IMR-90 (cell line): Measurements from ENCODE around the gene KLF11.
"Not testable (repeated sequence)": the region's sequence is repeated elsewhere in the genome, so short reads cannot be mapped to it uniquely, and the experiment has no call there.

Experiments
- CEBPB ChIP-seq: IDR thresholded peaks from 2 replicates; pipeline ENCODE4 v1.6.1; 2012; ENCODE audit warnings: low read depth, low read length, improper control_type of control experiment
- MXI1 ChIP-seq: IDR thresholded peaks from 2 replicates; pipeline ENCODE4 v1.6.1; 2012; ENCODE audit warnings: low read depth, mild to moderate bottlenecking, low read length, moderate library complexity, borderline replicate concordance
- POLR2A ChIP-seq: IDR thresholded peaks from 2 replicates; pipeline ENCODE4 v1.6.1; 2012; ENCODE audit warnings: mild to moderate bottlenecking, low read depth, low read length
- RAD21 ChIP-seq: IDR thresholded peaks from 2 replicates; pipeline ENCODE4 v1.6.1; 2012; ENCODE audit warnings: low read length, improper control_type of control experiment
- RFX5 ChIP-seq: IDR thresholded peaks from 2 replicates; pipeline ENCODE4 v1.8.0; 2012; ENCODE audit warnings: low read depth, mild to moderate bottlenecking, low read length, moderate library complexity
- TF ChIP-seq, protein P1 (sequence below): conservative IDR thresholded peaks from 2 replicates; pipeline ENCODE4 v1.5.1; 2012; ENCODE audit warnings: mild to moderate bottlenecking, low read depth, low read length, improper control_type of control experiment

DNA sequence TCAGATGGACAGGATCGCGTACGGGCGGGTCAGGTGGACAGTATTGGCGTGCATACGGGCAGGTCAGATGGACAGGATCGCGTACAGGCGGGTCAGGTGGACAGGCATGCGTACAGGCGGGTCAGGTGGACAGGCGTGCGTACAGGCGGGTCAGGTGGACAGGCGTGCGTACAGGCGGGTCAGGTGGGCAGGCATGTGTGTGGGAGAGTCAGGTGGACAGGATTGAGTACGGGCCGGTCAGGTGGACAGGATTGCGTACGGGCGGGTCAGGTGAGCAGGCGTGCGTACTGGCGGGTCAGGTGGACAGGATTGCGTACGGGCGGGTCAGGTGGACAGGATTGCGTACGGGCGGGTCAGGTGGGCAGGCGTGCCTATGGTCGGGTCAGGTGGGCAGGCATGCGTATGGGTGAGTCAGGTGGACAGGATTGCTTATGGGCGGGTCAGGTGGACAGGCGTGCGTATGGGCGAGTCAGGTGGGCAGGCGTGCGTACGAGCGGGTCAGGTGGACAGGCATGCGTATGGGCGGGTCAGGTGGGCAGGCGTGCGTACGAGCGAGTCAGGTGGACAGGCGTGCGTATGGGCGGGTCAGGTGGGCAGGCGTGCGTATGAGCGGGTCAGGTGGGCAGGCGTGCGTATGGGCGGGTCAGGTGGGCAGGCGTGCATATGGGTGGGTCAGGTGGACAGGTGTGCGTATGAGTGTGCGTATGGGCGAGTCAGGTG is 31.6 kb upstream of the KLF11 start:
- not testable (repeated sequence) for TF ChIP-seq MXI1, RFX5, RAD21, POLR2A, CEBPB
- TF ChIP-seq, protein P1, sequence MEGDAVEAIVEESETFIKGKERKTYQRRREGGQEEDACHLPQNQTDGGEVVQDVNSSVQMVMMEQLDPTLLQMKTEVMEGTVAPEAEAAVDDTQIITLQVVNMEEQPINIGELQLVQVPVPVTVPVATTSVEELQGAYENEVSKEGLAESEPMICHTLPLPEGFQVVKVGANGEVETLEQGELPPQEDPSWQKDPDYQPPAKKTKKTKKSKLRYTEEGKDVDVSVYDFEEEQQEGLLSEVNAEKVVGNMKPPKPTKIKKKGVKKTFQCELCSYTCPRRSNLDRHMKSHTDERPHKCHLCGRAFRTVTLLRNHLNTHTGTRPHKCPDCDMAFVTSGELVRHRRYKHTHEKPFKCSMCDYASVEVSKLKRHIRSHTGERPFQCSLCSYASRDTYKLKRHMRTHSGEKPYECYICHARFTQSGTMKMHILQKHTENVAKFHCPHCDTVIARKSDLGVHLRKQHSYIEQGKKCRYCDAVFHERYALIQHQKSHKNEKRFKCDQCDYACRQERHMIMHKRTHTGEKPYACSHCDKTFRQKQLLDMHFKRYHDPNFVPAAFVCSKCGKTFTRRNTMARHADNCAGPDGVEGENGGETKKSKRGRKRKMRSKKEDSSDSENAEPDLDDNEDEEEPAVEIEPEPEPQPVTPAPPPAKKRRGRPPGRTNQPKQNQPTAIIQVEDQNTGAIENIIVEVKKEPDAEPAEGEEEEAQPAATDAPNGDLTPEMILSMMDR: not testable (repeated sequence)
